GM21619 (cell line): ENCODE results near the gene BOD1L2.

Experiments
- ATAC-seq: cut with Tn5 transposase; IDR thresholded peaks from one replicate; pipeline ENCODE4 v1.9.1; 2021; ENCODE audit not compliant: unreplicated experiment

BOD1L2 gene

GRCh38 chr18:57146956-57147636 is at the start of gene BOD1L2:
Gene BOD1L2 (plus strand): TSS chr18:57147087. CDS start chr18:57147313, 226 bp downstream.
- ATAC-seq = no peak

GRCh38 chr18:57107140-57107832 is 39.6 kb upstream of the BOD1L2 start:
- no peak for ATAC-seq

- ATAC-seq = no peak
Observed at GRCh38 chr18:57110290-57110689, 36.6 kb upstream of the BOD1L2 start.

- no peak for ATAC-seq
Observed at GRCh38 chr18:57113799-57114420, 33.0 kb upstream of the BOD1L2 start.

GRCh38 chr18:57116598-57117132 is 30.2 kb upstream of the BOD1L2 start:
- no peak for ATAC-seq

- no peak for ATAC-seq
Observed at GRCh38 chr18:57121542-57122112, 25.3 kb upstream of the BOD1L2 start.

- no peak for ATAC-seq
Observed at GRCh38 chr18:57122936-57123510, 23.9 kb upstream of the BOD1L2 start.

- ATAC-seq = no peak
Observed at GRCh38 chr18:57125627-57126026, 21.3 kb upstream of the BOD1L2 start.

GRCh38 chr18:57128220-57128932 is 18.5 kb upstream of the BOD1L2 start:
- no peak for ATAC-seq

GRCh38 chr18:57131101-57131500 is 15.8 kb upstream of the BOD1L2 start:
- no peak for ATAC-seq

- ATAC-seq = no peak
Observed at GRCh38 chr18:57131782-57132181, 15.1 kb upstream of the BOD1L2 start.

- no peak for ATAC-seq
Observed at GRCh38 chr18:57134618-57135135, 12.2 kb upstream of the BOD1L2 start.

GRCh38 chr18:57135699-57136098 is 11.2 kb upstream of the BOD1L2 start:
- no peak for ATAC-seq

GRCh38 chr18:57137847-57138246 is 9.0 kb upstream of the BOD1L2 start:
- ATAC-seq = no peak

- no peak for ATAC-seq
Observed at GRCh38 chr18:57141208-57142129, 5.4 kb upstream of the BOD1L2 start.

GRCh38 chr18:57142324-57142723 is 4.6 kb upstream of the BOD1L2 start:
- ATAC-seq = no peak

- ATAC-seq = no peak
Observed at GRCh38 chr18:57143265-57143664, 3.6 kb upstream of the BOD1L2 start.

GRCh38 chr18:57148263-57148662 is 1.4 kb downstream of the BOD1L2 start:
- ATAC-seq = no peak

- ATAC-seq = no peak
Observed at GRCh38 chr18:57149051-57149450, 2.2 kb downstream of the BOD1L2 start.
